DMS114 treated with DMSO at 0.1 percent for 48 hours (cell line): ENCODE results near the gene TK2.
"Not testable (repeated sequence)": the region's sequence is repeated elsewhere in the genome, so short reads cannot be mapped to it uniquely, and the experiment has no call there.

ENCODE experiments used
- DNase-seq: peaks from one replicate; lab custom pipeline; 2025; ENCODE audit not compliant: unreplicated experiment; lab: John Stamatoyannopoulos, UW

TK2 gene

DNA sequence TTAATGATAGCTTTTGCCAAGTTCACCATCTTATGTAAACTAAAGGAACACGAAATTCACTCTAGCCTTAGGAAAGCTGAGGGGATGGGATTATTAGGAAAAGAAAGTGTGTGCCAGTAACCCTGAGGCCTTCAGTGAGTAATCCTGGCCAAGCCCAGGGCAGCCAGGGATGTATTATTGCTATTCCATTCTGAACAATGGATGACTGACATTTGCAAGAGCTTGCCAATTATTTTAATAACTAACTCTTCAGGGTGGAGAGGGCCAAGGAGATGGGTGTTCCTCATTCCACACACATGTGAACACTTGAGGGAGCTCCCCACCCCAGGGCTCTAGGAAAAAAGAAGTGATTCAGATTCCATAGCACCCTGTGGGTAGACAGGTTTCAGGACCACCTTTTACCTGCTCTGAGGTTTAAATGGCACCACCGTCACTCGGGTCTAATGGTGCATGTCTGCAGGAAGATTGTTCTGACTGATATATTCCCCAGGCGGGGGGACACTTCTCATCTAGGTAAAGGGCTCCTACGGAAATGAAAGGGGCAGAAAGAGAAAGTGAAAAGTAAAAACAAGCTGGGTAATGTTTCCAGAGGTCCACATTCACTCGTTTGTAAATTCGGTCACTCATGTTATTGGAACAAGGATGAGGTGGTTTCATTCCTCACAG is 41.5 kb downstream of the TK2 start:
- no peak for DNase-seq

- DNase-seq: no peak
Observed at GRCh38 chr16:66507731-66508239, 42.1 kb downstream of the TK2 start.

DNA sequence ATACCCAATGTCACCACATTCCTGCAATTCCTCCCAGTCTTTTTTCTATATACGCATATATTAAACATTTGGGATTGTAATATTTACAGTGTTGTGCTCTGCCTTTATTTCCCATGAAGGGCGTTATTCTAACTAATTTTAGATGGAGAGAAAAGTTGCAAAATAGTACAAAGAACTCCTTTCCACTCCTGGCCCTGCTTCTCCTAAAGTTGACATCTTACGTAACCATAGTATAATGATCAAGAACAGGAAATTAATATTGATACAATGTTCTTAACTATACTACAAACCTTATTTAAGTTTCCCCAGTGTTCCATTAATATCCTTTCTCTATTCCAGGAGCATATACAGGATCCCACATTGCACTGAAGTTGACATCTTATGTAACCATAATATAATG is 46.3 kb downstream of the TK2 start:
- DNase-seq: no peak

- no peak for DNase-seq
Observed at GRCh38 chr16:66503030-66503429, 46.9 kb downstream of the TK2 start.

- DNase-seq: no peak
Observed at GRCh38 chr16:66502020-66502913, 47.7 kb downstream of the TK2 start.

- not testable (repeated sequence) for DNase-seq
Observed at GRCh38 chr16:66501563-66501962, 48.4 kb downstream of the TK2 start.

GRCh38 chr16:66497921-66498320 is 52.0 kb downstream of the TK2 start:
- not testable (repeated sequence) for DNase-seq

GRCh38 chr16:66496226-66496625 is 53.7 kb downstream of the TK2 start:
- not testable (repeated sequence) for DNase-seq

- no peak for DNase-seq
Observed at GRCh38 chr16:66495440-66495839, 54.5 kb downstream of the TK2 start.

DNA sequence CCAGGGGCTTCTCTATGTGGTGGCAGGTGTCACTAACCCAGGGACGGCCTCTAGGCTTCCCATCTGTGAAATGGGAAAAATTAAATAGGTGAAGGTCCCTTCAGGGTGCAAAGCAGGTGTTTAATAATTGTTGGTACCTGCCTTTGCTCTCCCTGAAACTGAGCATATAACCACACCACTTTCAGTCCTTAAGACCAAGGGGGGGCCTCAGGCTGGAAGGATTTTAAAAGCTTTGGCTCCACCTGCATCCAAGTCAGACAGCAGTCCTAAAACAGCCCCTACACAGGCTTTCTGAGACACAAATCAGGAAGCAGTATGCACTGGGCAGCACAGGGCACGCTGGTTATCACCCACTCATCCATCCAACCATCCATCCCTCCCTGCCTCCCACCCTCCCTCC is 55.0 kb downstream of the TK2 start:
- DNase-seq: no peak

- no peak for DNase-seq
Observed at GRCh38 chr16:66493490-66494401, 56.2 kb downstream of the TK2 start.

DNA sequence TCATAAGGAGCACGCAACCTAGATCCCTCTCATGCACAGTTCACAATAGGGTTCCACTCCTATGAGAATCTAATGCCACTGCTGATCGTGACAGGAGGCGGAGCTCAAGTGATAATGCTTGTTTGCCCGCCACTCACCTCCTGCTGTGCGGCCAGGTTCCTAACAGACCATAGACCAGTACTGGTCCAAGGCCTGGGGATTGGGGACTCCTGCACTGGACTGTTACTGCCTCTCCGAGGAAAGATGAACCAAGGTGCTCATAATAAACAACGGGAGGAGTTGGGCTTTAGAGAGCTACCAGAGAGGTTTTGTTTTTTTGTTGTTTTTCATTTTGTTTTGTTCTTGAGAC is 58.2 kb downstream of the TK2 start:
- DNase-seq: no peak

DNA sequence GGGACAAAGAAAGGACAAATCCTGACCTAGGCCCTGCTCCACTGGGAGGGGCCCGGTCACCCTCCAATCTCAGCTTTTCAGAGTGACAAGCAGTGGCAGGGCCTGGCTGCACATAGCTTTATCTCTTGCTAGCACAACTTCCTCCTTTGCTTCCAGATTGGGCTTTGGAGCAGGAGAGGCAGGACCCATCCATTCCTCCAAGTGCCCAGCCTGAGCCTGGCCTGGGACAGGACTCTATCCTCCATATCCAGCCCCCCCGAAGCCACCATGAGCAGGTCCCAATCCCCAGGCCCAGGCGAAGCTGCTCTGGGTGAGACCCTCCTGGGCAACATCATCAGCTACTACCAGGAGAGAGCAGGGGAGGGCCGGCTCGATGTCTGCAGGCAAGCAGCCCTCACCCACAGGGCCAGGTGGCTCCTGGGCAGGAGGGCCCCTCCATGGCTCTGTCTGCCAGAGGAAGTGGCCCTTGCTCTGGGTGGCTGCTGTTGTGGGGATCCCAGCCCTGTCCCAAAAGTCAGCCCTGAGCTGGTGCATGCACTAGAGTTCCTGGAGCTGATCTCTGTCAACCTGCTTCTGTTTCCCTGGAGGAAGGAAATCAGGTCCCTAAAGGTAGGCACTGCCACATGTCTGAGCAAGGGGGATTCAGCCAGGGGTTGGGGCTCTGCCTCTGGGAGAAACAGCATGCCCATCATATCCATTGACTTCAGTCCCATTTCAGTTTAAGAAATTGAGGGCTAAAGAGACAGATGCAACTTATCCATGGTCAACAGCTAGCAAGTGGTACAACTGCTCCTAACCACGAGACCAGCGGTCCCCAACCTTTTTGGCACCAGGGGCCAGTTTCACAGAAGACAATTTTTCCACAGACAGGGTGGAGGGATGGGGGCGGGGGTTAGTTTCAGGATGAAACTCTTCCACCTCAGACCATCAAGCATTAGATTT is 58.9 kb downstream of the TK2 start:
- no peak for DNase-seq

DNA sequence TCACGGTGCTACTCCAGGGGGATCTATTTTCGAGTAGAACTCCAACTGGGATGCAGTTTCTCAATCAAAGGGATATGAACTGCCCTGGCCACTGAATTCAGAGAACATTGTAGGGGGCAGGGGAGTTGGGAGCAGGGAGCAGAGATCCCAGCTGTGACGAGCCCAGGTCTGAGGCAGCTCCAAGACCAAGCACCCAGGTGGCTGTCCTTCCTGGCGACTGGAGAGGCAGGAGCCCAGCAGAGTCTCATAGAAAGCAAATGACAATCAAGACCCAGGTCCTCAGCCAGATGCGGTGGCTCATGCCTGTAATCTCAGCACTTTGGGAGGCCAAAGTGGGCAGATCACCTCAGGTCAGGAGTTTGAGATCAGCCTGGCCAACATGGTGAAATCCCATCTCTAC is 60.1 kb downstream of the TK2 start:
- no peak for DNase-seq

DNA sequence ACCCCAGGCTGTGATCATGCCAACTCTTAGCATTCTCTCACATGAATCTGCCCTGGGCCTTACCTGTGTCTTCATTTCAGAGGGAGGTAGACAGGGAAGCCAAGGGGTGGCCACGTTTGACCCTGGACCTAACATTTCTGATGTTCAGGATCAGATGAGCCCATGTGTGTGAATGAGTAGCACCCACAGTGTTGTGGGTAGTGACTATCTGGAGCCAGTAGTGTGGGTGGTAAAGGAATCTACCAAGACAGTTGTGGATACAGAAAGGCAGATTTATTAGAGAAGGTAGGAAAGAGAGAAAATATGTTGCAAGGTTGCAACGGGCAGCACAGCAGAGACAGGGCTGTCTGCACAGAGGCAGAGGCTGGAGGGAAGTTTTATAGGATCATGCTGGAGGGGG is 60.5 kb downstream of the TK2 start:
- no peak for DNase-seq

DNA sequence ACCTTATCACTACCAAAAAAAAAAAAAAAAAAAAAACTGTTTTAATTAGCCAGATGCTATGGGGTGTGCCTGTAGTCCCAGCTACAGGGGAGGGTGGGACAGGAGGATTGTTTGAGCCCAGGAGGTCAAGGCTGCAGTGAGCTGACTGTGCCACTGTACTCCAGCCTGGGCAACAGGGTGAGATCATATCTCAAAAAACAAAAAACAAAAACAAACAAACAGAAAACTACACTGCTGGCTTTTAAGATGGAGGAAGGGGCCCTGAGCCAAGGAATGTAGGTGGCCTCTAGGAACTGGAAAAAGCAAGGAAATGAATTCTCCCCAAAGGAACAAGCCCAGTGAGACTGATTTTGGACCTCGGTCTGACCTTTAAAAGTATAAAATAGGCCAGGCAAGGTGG is 61.4 kb downstream of the TK2 start:
- DNase-seq: no peak

DNA sequence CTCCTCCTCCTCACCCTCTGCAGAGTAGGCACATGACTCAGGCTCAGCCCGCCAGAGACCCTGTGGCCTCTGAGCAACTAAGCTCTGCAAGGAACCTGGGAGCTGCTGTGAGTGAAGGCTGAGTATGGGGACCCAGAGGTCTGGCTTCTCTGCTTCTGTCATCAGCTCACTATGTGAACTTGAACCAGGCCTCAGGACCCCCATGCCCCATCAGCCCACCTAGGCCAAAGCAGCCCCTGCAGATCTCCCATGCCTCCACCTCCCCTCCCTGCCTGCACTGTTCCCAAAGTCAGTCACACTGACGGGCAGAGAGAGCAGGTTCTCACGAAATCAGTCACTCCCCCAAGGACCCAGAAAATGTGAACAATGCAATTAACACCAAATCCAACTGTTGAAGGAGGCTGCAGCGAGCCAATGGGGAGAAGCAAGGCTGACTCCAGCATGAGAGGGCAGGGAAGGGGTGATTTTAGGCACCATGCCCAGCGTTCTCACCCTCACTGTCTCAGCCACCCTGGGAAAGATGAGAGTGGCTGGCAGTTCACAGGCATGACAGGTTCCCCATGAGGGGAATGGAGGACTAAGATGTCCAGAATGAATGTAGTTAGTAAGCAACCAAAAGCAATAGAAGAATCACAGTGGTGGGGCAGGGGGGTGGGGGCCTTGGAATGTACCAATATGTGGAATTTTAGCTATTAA is 62.2 kb downstream of the TK2 start:
- DNase-seq: no peak

DNA sequence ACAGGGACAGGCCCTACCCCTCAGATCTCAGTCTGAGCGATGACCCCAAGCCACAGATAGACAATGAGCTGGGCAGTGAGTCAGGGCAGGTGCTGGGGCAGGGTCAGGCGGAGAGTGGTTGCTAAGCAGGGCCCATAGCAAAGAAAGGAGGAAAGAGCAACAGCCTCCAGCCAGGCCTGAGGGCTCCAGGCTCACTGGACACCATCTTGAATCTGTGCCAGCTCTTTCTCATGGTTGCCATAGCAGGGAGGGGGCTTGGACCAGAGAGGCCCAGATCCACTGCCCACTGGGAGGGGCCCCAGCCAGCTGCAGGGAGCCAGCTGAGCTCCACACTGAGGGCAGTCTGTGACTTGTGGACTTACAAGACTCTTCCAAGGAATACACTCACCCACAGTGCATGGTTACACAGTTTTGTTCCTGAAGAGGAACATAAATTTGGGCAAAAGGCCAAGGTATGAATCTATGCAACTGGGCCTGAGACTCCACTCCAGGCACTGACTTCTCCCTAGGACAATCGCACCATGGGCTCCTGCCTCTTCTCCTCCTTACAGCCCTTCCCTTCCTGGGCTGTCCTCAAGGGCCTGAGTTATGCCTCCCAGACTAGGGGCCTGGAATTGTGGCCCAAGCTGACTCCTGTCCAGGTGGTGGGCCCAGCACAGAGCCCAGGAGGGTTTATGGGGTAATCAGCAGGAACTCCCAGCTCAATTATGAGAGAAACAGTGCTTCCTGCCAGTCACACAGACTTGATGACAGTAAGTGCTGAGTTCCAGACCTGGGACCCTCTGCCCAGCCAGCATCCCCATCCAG is 62.9 kb downstream of the TK2 start:
- DNase-seq: no peak
